NCI-H345 (cell line): ENCODE results near the gene ADD1.

ENCODE experiments used
- DNase-seq: peaks from one replicate; lab custom pipeline; 2025; lab: John Stamatoyannopoulos, UW

Gene ADD1

DNA sequence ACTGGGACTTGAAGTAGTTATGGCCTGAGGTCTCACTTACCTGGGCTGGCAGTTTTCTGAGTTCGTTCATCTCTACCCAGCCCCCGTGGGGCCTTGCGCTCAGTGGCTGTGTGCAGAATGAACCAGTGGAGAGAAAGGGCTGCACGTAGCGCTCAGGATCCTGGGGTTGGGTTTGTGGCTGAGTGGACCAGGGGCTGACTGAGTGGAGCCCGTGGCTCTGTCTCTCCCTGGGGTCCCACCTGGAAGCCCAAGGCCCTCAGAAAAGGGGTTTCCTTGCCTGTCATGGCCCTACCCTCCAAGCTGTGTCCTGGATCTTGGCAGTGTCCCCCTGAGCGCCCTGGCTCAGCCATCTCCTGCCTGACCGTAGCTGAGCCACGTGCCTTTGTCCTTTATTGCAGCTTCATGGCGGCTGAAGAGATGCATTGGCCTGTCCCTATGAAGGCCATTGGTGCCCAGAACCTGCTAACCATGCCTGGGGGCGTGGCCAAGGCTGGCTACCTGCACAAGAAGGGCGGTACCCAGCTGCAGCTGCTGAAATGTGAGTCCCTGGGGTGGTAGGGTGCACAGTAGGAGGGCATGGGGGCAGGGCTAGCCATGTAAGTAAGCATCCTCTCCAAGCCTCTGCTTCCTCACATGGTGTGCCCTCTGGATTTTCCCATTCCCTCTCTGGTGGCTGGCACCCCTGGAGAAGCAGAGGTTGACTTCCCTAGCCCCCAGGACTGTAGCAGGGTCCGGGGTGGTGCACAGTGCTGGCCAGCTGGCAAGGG, 23.2 kb upstream of the ADD1 start:
- peak; percentile 4 for DNase-seq

DNA sequence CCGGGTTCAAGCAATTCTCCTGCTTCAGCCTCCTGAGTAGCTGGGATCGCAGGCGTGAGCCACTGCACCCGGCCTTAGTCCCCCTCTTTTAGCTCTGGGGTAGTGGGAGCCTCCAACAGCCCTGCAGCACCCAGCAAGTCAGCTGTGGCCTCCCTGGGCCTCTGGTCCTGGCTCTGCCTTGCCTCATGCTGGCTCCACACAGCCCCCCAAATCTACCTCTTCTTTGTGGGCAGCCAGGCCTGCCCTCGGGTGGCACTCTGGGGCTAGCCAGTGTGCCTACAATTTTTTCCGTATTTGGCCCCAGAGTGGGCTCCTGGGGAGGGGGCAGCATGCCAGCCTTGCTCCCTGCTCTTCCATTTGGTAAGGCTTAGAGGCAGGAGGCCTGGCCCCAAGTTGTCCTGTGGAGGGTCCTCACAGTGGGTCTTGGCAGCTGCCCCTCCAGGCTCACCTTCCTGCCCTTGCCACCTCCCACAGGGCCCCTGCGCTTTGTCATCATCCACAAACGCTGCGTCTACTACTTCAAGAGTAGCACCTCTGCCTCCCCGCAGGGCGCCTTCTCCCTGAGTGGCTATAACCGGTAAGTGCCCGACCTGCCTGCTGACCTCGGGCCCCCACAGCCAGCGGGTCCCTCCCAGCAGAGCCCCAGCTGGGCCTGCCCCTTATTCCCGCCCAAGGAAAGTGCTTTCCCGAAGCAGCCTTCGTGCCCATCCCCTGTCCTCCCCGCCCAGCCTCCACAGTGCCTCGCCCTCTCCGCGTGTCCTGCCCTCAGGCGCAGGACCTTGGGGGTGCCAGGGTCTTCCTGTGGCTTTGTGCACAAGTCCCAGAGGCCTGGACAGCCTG, 21.0 kb upstream of the ADD1 start:
- DNase-seq: no peak

DNA sequence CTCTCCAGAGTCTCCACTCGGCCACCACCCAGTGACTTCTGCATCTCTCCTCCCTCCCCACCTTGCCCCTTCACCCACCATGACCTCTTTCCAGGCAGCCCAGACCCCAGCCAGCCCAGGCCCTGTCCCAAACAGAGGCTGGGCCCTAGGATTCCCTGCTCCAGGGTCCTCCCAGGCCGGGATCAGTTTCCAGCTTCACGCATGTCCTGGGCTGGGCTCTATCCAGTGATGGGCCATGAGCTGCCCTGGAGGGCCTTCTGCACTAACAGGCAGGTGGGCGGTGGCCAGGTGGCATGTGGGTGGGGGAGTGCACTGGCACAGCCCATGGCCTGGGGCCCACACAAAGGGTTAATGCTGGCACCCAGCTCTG, 20.4 kb upstream of the ADD1 start:
- no peak for DNase-seq

DNA sequence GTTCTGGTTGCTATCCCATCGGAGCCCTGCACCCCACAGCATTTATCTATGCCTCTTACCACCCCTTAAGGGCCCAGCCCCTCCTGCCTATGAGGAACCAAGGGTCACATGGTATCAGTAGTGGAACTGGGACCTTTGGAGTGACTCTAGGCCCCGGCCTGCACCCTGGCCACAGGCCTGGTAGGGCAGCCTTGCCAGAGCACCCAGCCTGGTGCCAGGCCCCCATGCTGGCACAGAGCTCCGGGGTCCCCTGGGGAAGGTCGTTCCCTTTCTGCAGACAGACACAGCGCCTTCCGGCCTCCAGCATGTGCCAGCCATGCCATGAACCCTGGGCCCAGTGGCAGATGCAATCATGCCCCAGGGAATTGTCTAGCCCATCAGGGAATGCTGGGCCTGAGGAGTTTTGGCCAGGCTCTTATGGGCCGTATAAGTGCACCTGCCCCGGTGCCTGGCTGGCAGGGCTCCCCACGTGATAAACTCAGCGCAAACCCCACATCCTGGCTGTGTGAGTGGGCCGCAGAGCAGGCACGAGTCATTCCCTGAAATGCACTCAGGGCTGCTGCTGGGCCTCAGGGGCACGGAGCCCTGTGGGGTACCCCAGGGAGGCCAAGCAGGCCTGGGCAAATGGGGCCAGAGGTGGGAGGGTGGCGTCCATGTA, 19.8 kb upstream of the ADD1 start:
- no peak for DNase-seq

DNA sequence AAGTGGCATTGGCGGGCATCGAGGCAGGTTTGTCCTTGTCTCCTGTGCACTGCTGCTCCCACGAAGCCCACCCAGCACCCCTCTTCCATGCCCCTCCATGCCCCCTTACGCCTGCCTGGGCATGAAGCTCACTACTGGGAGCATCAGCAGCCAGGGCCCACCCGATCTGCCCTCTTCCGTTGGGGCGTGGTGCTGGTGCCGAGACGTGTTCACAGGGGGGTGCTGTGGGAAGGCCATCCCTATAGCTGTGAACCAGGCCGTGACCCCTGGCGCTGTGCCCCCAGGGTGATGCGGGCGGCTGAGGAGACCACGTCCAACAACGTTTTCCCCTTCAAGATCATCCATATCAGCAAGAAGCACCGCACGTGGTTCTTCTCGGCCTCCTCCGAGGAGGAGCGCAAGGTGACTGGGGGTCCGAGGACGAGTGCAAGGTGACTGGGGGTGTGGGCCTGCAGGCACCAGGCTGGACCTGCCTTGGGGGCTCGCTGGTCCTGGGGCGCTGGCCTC, 19.3 kb upstream of the ADD1 start:
- no peak for DNase-seq

DNA sequence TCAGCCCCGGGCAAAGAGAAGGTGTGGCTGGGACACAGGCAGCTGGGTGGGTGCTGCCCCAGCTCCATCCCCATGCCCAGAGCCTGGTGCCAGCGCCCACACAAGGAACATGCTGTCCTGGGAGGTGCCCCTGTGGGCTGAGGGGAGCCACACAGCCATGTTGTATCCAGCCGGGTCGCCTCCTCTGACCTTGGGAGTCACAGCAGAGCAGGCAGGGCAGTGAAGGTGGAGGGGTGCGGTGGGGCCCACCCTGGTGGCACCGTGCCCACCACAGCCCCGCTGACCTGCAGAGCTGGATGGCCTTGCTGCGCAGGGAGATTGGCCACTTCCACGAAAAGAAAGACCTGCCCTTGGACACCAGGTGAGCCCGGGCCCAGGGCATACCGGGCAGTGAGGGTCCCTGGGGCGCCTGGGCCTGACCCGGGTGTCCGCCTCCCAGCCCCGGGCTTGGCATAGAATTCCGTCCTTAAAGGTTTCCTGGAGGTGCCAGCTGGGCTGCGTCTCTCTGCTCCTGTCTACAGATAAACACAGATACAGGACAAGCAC, 18.7 kb upstream of the ADD1 start:
- DNase-seq: no peak

DNA sequence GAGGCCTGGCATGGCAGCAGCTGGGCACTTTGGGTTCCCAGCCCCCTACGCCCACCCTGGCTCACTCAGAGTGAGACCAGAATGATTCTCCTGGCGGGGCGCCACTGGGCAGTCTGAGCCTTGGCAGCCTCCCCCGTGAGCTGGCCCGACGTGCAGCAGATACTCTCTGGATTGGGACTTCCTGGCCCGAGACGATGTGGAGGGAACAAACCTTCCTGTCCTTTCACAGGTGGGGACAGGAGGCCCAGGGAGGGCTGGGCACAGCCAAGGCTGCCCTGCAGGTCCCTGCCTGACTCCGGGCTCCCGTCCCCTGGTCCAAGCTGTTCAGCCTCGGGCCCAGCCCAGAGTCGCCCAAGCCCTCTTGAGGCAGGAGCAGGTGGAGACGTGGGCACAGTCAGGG, 17.9 kb upstream of the ADD1 start:
- no peak for DNase-seq

DNA sequence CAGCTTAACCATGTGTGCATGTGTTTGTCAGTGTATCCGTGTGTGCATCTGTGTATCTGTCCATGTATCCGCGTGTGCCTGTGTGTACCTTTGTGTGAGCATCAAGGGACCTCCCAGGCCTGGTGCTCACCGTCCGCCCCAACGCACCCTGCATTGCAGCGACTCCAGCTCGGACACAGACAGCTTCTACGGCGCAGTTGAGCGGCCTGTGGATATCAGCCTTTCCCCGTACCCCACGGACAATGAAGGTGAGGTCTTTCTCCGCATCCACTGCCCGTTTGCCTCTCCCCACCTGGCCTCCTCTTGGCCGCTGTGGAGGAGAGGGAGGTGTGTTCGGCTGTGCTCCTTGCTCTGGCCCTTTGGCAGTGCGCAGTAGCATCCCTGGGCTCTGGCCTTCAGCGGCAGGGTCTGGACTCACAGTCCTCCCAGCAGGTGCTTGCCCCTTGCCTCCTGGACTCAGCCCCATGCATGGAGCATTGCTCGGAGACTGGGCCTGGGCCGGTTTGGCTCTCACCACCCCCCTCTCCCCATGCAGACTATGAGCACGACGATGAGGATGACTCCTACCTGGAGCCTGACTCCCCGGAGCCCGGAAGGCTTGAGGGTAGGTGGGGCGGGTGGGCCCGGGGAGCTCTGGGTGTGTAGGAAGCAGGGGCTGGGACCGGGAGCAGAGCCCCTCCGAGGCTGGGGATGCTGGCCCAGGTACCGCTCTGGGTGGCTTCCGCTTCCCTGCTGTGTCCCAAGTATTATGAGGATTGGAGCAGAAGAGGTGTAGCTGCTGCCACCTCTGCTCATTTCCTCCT, 16.4 kb upstream of the ADD1 start:
- no peak for DNase-seq

DNA sequence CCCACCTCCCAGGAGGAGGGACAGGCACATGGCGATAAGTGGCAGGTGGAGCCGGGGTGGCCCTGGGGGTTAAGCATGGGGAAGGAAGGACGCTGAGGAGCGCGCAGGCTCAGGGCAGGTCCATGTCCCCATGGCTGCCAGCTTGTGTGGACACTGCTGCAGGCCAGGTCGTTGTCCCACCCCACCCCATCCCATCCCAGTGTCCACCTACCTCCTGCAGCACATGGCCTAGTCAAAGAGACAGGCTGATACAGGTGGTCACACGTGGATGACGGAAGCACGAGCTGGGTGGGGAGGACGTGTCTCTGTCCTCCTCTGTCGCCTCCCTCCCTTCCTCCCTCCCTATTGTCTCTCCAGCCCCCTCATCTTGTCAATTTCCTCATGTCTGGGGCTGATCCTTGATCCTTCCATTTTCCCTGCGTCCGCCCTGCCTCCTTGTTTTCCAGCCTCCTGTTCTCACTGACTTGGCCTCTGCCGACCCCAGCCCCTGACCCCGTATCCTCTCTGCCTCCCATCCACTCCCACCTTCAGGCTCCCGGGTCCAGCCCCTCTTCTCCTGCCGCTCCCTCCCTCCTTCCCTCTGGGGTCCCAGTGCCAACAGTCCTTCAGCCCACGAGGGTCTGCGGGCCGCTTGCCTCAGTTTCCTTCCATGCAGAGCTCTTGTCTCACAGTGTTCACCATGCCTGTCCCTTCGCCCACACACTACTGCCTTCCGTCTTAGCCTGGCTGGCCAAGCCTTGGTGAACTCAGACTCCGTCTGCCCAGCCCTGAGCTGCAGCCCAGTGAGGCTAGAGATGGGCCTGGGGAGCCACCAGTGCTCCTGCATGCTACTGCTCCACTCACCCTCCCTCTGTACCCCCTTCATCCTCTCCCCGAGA, 15.5 kb upstream of the ADD1 start:
- DNase-seq: no peak

DNA sequence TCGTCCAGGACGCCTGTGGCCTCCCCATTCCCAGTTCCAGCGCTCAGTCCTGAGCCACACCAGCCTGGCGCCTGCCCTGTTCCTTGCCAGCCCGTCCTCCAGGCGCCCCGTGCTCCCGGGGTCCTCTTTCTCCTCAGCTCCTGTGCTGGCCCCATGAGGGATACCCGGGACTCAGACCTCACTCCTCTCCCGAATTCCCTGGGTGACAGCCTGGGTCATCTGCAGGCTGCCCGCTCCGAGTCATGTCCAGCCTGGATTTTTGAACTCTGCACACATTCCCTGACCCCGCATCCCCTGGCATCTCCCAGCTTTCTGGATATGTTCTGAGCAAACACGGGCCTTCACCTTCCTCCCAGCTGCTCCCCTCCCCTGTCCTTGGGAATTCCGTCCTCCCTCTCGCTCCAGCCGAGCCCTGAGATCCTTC, 14.9 kb upstream of the ADD1 start:
- no peak for DNase-seq

DNA sequence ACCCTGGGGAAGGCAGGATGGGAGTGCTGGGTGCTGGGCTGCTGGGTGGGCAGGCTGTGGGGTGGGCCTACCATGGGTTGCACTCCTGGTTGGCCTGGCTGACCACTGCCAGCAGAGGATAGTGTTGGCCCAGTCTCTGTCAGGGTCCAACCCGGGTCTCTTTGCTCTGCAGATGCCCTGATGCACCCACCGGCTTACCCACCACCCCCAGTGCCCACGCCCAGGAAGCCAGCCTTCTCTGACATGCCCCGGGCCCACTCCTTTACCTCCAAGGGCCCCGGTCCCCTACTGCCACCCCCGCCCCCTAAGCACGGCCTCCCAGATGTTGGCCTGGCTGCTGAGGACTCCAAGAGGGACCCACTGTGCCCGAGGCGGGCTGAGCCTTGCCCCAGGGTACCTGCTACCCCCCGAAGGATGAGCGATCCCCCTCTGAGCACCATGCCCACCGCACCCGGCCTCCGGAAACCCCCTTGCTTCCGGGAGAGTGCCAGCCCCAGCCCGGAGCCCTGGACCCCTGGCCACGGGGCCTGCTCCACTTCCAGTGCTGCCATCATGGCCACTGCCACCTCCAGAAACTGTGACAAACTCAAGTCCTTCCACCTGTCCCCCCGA, 14.2 kb upstream of the ADD1 start:
- no peak for DNase-seq

DNA sequence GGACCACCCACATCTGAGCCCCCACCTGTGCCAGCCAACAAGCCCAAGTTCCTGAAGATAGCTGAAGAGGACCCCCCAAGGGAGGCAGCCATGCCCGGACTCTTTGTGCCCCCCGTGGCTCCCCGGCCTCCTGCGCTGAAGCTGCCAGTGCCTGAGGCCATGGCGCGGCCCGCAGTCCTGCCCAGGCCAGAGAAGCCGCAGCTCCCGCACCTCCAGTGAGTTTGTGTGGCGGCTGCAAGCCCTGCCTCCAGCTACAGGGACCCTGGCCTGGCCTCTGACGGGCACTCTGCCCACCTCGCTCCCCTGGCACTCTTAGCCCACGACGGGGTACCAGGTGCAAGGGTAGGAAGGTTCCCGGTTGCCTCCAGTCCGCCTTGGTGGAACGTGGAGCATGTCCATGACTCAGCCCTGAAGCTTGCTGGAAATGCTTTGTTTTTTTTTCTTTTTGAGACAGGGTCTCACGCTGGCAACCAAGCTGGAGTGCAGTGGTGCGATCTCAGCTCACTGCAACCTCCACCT, 13.7 kb upstream of the ADD1 start:
- DNase-seq: no peak

DNA sequence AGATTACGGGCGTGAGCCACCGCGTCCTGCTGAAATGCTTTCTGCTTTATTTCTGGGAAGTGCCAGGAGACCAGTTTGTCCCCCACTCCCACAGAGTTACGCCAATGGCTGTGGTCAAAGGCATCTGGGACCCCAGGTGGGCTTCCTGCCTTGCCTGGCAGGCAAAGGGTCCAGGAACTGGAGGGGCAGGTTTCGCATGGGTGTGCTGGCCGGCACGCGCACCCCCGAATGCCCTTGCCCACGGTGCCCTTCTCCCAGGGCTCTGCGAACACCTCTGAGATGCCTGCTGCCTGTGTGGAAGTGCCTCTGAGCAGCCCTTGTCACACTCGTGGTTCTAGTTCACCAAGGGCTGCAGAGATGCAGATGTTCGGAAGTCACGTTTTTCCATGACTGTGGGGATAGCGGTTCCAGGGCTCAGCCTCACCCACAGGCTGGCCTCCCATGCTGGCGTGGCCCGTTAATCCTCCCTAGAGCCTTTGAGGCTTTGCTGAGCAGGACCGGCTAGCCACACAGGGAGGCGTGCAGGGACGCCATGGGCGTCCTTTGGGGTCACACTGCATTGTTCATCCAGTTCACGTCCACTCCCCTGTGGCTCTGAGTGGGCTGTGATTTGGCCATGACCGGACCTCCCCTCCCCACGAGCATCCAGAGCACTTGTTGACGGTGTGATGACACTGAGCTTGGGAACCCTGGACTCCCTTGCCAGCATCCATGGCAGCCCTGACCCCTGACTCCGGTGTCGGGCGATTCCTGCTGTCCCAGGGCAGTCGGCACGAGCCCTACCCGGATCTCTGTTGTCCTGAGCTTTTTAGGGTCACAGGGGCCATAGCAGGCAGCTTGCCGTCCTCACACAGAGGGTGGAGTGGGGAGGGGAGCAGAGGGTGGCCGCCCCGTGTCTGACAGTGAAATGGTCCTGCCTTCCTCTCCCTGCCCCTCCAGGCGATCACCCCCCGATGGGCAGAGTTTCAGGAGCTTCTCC, 12.7 kb upstream of the ADD1 start:
- no peak for DNase-seq

DNA sequence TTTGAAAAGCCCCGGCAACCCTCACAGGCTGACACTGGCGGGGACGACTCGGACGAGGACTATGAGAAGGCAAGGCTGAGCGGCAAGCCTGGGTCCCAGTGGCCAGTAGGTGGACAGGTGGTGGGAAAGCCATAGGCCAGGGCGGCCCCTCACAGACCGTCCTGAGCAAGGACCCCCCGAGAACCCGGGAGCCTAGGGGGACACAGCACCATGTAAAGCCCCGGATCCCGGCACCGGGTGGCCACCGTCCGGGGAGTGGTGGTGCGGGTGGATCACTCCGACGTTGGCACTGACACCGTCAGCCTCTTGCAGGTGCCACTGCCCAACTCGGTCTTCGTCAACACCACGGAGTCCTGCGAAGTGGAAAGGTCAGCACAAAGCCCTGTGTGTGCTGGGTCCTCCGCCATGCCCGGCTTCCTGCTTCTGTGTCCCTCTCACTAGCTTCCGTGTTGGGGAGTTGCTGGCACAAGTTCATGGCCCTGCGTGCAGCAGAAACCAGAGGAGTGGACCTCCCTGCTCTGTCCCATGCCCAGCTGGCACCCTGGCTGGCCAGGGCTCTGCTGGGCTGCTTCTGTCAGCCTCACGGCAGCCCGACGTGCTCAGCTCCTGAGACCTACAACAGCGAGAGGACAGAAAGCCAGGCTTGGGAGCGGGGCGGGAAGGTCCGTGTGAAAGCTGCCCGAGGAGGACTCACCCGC, 11.9 kb upstream of the ADD1 start:
- DNase-seq: no peak

DNA sequence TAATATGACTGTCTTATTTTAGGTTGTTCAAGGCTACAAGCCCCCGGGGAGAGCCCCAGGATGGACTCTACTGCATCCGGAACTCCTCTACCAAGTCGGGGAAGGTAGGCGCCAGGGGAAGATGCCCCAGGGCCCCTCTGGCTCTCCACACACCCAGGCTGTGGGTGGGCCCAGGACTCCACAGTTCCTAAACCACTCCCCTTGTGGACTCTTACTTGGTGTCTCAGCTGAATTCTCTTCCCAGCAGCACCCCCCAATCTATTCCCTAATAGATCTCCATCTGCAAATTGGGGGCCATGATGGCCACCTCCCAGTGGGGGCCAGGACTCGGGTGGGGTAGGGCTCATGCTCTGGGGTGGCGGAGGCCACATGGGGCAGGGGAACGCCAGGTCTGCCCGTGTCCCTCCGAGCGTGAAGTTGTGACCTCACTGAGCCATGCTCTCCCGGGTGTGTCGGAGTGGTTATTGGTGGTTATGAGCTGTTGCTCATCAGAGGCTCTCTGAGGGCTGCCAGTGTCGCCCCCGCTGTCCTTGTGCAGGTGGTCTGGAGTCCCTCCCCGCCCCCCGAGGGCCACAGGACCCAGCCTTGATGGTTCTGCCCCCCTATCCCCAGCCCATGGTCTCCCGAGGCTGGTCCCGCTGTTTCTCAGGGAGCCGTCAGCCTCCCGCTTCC, 11.2 kb upstream of the ADD1 start:
- DNase-seq: no peak

DNA sequence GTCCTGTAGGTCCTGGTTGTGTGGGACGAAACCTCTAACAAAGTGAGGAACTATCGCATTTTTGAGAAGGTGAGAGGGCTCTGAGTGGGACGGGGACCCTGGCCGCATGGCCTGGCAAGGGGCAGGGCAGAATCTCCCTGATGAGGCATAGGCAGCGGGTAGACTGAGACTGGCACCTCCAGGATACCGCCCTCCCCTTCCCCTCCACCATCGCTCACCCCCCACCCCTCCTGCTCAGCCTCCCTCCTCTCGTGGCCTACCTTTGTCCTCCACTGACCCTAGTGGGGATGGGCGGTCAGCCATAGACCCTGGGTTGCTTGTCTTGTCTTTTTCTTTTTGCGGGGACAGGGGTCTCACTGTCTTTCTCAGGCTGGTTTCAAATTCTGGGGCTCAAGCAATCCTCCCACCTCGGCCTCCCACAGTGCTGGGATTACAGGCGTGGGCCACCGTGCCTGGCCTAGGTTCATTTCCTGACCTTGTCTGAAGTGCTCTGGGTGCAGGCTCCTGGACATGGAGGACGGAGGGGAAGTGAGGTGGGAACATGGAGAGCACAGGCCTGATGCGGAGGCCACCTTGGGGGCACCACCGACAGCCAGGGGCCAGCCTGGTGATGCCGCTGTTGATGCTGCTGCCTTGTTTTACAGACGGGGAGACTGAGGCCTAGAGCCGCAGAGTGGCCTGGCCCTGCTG, 10.5 kb upstream of the ADD1 start:
- no peak for DNase-seq

DNA sequence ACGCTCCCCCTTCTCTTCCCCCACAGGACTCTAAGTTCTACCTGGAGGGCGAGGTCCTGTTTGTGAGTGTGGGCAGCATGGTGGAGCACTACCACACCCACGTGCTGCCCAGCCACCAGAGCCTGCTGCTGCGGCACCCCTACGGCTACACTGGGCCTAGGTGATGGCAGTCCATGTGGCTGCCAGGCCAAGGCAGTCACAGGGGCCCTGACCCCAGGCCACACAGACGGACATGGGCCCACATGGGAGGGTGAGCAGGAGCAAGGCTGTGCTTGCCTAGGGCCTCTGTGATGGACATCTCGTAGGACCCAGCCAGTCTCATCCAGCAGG, 10.0 kb upstream of the ADD1 start:
- DNase-seq: no peak
